Nephron progenitor cell (in vitro differentiated cells): ENCODE measurements around the gene LMNA.

Source experiments
- DNase-seq: peaks from one replicate; pipeline ENCODE4 v3.0.0; 2021
- H3K27ac Mint-ChIP-seq: 2 replicates; pipeline ENCODE4 v1.8.0; 2021; ENCODE audit warnings: mild to moderate bottlenecking, moderate library complexity, mixed read lengths
- H3K27me3 Mint-ChIP-seq: 2 replicates; pipeline ENCODE4 v1.8.0; 2021; ENCODE audit warnings: mild to moderate bottlenecking, low read depth, mixed read lengths; ENCODE audit not compliant: poor library complexity
- H3K36me3 Mint-ChIP-seq: 2 replicates; pipeline ENCODE4 v1.8.0; 2021; ENCODE audit warnings: low read depth, mixed read lengths
- H3K4me1 Mint-ChIP-seq: 2 replicates; pipeline ENCODE4 v1.8.0; 2021; ENCODE audit warnings: mixed read lengths
- H3K4me3 Mint-ChIP-seq: 2 replicates; pipeline ENCODE4 v1.8.0; 2021; ENCODE audit warnings: mild to moderate bottlenecking, moderate library complexity, mixed read lengths
- H3K9me3 Mint-ChIP-seq: 2 replicates; pipeline ENCODE4 v1.8.0; 2021; ENCODE audit warnings: mild to moderate bottlenecking, moderate library complexity, mixed read lengths
- CTCF ChIP-seq: fragments of 200-600 bp; sonication (generic); IDR thresholded peaks from 2 replicates; pipeline ENCODE4 v1.5.0; 2021; ENCODE audit warnings: antibody characterized with exemption

LMNA gene

GRCh38 chr1:156099282-156099681, 15.2 kb upstream of the LMNA start:
- H3K36me3 Mint-ChIP-seq, result peaks cover 36% of the 10 kb centered on the region
- peaks cover 67% of the 10 kb centered on the region for H3K4me1 Mint-ChIP-seq
- peaks cover 2% of the 10 kb centered on the region for H3K27me3 Mint-ChIP-seq
- no peak overlapping the region for H3K27ac Mint-ChIP-seq
- no peak for TF ChIP-seq CTCF
- no peak for DNase-seq
- no peak overlapping the region for H3K4me3 Mint-ChIP-seq
- H3K9me3 Mint-ChIP-seq, result no peaks in the 10 kb centered on the region

- Mint-ChIP-seq H3K4me1 (peaks cover 77% of the 10 kb centered on the region), H3K27ac (peak overlapping the region; percentile 66)
- no peak for DNase-seq
Measured at GRCh38 chr1:156100205-156100995, 14.1 kb upstream of the LMNA start.

GRCh38 chr1:156101880-156102279, 12.6 kb upstream of the LMNA start:
- Mint-ChIP-seq H3K4me3 (no peak overlapping the region), H3K9me3 (no peaks in the 10 kb centered on the region), H3K4me1 (peaks cover 77% of the 10 kb centered on the region), H3K27ac (no peak overlapping the region), H3K36me3 (peaks cover 16% of the 10 kb centered on the region), H3K27me3 (peaks cover 10% of the 10 kb centered on the region)
- no peak for DNase-seq
- no peak for TF ChIP-seq CTCF

More at GRCh38 chr1:156100205-156100995, 14.1 kb upstream of the LMNA start:
- no peak for TF ChIP-seq CTCF
- Mint-ChIP-seq H3K4me3 (no peak overlapping the region), H3K9me3 (no peaks in the 10 kb centered on the region), H3K36me3 (peaks cover 29% of the 10 kb centered on the region), H3K27me3 (peaks cover under 1% of the 10 kb centered on the region)

GRCh38 chr1:156102633-156103511, 11.6 kb upstream of the LMNA start:
- peaks cover 78% of the 10 kb centered on the region for H3K4me1 Mint-ChIP-seq
- H3K4me3 Mint-ChIP-seq, result no peak overlapping the region
- peak overlapping the region; percentile 61 for H3K27ac Mint-ChIP-seq
- no peak for DNase-seq
- TF ChIP-seq CTCF, result no peak
- peaks cover 12% of the 10 kb centered on the region for H3K36me3 Mint-ChIP-seq
- H3K9me3 Mint-ChIP-seq, result no peaks in the 10 kb centered on the region
- peaks cover 10% of the 10 kb centered on the region for H3K27me3 Mint-ChIP-seq

GRCh38 chr1:156103521-156103947, 11.0 kb upstream of the LMNA start:
- Mint-ChIP-seq H3K4me3 (no peak overlapping the region), H3K27ac (peak overlapping the region; percentile 61), H3K4me1 (peaks cover 71% of the 10 kb centered on the region), H3K27me3 (peaks cover 10% of the 10 kb centered on the region), H3K36me3 (peaks cover 5% of the 10 kb centered on the region), H3K9me3 (no peaks in the 10 kb centered on the region)
- no peak for DNase-seq
- TF ChIP-seq CTCF, result no peak
